Stimulated activated CD8-positive, alpha-beta memory T cell treated with anti-CD3 and anti-CD28 coated beads, Interleukin-4, amount 100 ng/mL, for 24 hours (primary cell): ENCODE results near the gene MTA3.
"Not testable (repeated sequence)": the region's sequence is repeated elsewhere in the genome, so short reads cannot be mapped to it uniquely, and the experiment has no call there.

ENCODE experiments used
- DNase-seq: peaks from one replicate; pipeline ENCODE4 v3.0.0-alpha.2; 2020; ENCODE audit warnings: low read depth

Gene MTA3

DNA sequence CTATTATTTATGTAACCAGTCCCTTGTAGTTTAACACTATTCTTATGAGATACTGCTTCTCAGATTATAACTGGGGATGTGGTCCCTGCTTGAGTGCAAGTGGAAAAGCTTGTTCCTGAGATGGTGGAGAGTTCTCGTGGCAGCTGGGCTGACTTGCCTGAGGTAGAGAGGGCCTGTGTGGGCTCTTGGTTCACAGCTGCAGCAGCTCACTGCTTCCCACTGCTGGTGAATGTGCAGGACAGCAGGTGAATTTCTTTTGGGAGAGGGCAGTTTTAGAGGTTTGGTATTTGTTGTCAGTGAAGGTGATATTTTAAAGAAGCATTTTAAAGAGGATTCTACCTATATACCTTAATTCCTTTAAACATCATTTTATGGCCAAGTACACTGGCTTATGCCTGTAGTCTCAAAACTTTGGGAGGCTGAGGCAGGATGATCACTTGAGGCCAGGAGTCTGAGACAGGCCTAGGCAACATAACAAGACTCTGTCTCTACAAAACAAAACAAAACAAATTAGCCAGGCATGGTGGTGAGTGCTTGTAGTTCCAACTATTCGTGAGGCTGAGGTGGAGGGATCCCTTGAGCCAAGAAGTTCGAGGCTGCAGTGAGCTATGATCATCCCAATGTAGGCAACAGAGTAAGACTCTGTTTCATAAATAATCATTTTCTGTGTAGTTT is 94.8 kb downstream of the MTA3 start:
- peak; percentile 37 for DNase-seq

DNA sequence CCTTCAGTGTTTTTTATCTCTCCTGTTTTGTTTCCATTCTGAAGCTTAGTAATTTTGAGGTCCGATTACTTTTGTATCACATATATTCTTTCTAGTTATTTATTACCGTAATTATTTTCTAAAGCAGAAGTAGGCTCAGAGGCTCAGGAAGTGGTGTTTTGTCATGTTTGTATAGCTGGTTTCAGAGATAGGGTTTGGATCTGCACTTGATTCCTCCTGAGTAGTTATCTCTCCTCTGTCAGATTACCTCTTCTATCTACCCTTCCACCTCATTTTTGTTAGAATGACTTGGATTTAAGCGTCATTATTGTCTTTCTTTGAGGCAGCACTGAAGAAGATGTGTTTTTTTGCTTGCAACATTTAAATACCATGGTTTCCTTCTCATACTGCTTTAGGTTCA is 95.4 kb downstream of the MTA3 start:
- DNase-seq: no peak

DNA sequence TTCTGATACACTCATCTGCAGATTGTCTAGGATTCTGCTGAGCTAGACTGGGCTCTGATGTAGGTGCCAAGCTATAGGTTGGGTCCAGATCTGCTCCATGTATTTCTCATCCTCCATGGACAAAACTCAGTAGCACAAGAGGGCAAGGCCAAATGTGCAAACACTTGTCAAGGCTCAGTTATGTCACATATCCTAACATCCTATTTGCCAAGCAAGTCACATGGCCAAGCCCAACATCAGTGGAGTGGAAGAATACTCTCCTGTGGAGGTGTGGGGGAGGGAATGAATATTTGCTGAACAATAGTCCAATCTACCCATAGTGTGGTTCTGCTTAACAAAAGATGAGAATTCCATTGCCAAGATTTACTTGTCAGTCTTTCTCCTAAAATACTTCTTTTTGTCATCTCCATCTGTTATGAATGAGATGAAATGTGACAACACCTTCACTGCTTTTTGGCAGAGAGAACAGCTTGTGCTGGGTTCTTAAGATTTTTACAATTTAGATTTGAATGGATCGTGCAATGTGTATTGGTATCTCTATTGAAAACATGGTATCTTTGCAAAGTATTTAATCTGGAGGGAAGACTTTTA is 105.7 kb downstream of the MTA3 start:
- DNase-seq: no peak

DNA sequence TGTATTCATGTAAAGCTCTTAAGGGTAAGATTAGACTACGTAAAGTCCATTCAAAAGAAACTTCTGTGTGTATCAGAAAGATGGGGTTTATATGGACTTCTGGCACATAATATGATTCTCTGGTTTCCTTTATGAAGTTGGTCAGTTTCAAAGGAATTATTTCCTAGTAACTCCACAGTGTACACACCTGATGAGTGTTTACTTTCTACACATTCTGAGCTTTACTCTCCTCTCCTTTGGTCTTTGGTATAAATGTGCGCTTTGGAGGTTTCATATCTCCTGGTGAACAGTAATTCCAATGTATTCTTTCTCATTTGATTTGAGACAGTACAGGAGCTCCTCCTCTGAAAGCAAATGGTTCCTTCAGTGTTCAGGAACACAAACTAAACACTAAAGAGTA is 107.4 kb downstream of the MTA3 start:
- no peak for DNase-seq

DNA sequence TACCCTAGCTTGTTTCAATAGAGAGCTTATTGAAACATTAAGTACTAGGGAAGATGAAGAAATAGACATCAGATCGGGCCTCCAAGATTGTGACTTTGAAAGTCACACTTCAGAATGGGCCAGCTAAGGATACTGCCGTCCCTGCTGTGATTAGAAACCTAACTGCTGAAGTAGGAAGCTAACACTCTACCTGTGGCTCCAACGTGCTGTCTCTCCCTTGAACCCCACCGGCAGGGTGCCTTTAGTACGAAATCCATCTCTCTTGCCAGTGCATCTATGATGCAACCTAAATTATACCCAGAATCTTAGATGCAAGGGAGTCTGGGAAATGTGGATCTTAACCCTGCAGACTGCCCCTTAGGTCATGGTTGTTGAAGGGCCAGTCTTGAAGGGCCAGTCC is 116.9 kb downstream of the MTA3 start:
- no peak for DNase-seq

DNA sequence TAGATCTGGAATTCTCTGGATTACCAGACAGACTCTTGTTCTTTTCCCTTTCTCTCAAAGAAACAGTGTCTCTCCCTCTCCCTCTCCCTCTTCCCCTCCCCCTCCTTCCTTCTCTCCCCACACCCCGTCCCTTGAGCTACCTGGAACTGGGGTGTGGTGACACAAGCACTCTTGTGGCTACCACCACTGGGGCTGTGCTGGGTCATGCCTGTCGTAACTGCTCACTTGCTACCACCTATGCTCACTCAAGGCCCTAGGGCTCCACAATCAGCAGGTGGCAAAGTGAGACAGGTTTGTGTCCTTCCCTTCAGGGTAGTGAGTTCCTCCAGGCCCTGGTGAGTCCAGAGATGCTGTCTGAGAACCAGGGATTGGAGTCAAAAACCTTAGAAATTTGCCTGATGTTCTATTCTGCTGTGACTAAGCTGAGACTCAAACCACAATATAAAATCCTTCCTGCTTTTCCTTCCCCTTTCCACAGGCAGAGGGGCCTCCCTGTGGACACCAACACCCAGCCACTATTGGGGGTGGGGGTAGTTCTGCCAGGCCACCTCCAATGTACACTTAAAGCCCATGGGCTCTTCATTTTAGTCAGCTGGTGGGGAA is 124.7 kb downstream of the MTA3 start:
- DNase-seq: no peak

DNA sequence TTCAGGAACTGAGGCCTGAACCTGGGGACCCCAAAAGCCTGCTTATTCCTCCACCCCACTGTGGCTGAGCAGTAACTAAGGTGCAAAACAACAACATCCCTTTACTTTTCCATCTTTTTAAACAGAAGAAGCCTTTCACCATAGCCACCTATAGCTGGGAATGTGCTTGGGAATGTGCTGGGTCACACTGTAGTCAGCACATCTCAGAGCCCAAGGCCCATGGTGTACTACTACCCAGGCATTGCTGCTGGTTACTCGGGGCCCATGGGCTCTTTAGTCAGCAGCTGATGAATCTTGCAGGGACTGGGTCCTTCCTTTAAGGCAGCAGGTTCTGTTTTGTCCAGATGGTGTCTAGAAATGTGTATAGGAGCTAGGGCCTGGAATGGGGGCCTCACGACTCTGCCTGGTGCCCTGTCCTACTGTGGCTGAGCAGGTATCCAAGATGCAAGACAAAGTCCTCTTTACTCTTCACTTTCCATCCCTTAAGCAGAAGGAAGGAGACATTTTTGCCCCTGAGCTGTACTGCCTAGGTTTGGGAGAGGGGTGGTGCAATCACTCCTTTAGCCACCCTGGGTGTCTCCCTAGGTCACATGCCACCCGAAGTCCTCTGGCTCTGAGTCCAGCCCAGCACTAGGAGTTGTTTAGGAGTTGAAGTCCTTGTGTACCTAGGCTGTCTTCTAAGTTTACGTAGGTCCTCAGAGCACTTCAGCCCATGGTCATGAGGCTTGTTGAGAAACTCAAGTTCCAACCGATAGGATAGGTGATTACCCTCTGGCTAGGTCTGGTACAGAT is 125.5 kb downstream of the MTA3 start:
- no peak for DNase-seq

DNA sequence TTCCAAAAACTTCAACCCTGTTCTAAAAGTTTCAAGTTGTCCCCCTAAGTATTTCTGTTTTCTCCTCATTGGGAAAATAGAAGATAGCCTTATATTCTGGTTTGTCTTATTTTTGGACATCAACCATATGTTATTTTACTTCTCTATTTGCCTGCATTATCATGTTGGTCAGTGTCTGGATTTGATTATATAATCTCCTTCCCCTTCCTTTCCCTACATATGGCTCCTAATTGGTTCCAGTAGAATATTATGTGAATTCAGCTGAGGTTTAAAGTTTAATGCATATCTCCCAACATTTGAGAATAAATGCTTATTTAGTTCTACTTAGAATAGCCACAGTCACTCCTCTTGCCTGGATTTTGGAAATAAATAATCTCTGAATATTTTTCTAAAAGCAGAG is 128.6 kb downstream of the MTA3 start:
- DNase-seq: no peak

DNA sequence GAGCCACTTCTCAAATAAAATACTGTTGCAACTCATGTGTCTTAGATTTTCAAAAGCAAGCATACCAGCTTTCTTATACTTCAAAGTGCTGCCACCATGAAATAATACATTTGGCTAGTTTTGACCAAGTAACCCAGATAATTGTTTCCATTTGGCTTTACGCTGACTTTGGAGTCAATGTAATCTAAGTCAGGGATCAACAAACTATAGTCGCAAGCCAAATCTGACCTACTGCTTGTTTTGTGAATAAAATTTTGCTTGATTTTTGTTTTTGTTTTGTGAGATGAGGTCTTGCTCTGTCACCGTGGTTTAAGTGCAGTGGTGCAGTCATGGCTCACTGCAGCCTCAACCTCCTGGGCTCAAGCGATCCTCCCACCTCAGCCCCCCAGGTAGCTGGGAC is 130.5 kb downstream of the MTA3 start:
- no peak for DNase-seq

DNA sequence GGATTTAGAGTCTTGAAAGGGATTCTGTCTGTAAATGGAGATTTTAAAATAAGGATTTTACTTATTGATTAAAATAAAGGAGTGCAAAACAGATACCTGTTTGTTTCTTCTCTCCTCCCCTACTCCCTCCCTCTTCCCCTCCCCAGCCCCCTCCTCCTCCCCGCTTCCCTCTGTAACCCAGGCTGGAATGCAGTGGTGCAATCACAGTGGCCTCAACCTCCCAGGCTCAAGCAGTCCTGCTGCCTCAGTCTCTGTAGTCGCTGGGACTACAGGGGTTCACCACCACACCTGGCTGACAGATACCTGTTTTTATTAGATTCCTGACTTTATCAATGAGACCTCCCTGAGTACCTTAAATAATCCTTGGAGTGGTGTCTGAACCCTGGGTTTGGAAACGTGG is 138.4 kb downstream of the MTA3 start:
- no peak for DNase-seq

DNA sequence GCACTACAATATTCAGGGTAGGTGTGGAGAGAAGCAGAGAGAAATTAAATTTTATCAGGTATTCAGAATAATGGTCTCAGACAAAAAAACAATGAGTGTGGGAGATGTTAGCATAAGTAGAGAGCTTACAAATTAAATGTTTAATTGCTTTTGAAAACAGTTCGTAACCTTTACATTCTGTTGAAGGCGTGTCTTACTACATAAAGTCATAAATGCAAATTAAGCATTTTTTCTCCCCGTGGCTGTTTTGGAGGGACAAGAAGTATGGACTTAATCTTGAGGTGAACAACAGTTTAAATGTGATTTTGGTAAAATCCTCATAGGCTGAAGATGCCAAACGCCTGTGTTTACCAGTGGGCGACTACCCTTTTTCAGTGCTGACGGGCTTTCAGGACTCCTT is 139.7 kb downstream of the MTA3 start:
- no peak for DNase-seq

DNA sequence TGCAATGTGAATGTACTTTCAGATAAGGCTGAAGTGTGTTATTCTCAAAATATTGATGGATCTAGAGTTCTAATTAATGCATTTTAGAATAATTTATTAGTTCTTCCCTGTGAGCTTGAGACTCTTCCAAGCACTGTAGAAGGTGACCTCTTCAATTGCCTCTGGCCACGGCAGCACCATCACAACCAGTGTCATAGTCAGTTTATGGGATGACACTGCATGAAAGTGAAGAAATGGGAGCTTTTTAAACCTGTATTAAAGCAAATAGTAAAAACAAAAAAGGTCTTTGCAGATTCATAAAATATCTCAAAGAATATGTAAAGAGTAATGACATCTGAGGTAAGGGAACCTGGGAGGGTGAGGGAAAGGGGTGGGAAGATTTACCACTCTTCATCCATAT is 143.5 kb downstream of the MTA3 start:
- no peak for DNase-seq

DNA sequence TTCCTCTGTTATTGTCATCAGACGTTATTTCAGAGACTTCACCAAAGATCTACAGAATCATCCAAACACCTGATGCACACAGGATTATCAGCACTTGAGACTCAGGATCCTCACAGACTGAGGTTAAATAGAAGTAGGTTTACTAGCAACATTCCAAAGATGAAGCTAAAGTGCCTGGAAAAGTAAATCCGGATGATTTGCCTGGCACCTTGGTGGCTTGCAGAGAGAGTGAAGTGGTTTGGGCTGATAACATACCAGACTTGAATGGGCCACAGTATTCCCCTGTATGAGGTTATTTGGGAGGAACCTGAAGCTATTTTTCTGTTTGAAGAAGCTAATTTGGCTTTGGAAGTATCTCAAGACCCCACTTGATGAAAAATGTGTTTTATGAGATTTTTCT is 144.5 kb downstream of the MTA3 start:
- no peak for DNase-seq

DNA sequence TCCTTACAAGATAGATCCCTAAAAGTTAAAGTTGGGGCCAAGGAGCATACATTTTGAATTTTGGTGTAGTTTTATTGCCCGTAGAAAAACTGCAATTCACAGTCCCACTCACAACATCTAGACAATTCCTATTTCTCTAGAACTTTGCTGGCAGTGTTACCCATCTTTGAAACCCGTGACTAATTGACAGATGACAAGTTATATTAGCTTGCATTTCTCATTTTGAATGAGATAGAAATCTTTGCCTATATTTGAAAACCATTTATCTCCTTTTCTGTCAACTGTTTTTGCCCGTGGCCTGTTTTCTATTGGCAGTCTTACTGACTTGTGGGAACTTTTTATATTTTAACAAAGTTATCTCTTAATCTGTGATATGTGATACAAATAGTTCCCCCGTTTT is 145.5 kb downstream of the MTA3 start:
- no peak for DNase-seq

DNA sequence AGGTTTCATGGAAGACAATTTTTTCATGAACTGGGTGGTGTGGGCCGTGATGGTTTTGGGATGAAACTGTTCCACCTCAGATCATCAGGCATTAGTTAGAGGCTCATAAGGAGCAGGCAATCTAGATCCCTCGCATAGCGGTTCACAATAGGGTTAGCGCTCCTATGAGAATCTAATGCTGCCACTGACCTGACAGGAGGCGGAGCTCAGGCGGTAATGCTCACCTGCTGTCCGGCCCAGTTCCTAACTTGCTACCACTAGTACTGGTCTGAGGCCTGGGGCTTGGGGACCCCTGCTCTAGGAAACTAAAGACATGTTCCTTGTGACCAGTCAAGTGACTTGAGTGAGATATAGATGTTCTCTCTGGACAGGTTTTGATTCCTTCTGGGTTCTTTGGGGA is 146.3 kb downstream of the MTA3 start:
- no peak for DNase-seq

DNA sequence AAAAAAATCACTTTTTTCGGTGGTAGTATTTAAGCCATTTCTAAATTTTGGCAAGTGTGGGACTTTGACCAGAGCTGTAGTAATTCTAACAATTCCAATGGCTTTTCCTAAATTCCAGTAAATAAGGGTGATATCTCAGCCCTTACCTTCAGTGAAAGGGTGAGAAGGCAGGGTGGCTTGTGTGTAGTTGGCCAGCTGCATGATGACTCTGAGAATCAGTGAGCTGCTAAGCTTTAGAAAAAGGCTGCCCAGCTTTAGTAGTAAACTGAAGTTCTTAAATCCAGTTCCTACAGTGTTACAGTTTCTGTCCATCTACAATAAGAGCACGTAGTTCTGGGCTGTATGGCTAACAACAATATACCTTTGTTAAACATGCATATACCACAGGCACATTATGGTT is 153.5 kb downstream of the MTA3 start:
- DNase-seq: no peak

DNA sequence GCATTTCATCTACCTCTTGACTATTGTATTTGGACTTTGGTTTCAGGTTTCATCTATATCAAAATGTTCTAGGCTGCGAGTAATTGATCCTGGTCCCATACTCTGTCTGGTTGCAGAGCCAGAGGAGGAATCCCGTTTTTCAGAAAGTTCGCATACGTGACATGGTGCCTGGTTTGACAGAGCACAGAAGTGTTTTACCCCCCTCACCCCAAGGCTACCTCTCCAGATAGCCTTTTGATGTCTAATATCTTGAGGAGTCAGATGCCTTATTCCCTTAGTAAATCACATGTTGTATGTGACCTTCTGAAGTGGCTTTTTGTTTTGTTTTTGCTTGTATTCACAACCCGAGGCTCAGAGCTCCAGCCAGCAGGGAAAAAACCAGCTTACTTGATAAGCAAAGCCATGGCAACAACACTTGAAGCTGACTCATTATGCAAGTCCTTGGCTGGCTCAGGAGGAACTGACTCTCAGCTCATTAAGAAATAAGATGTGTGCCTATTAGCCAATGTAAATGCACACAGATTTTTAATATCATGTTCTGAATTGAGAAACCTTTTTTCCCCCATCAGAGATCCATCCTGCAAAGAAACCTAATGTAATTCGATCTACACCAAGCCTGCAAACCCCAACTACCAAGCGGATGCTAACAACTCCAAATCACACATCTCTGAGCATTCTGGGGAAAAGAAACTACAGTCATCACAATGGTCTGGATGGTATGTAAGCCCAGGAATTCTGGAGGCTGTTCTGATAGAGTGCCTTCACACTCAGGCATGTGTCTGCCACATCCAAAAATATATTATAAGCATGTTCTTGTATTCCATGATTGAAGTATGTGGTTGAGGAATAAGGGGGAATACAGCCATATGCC is 154.1 kb downstream of the MTA3 start:
- no peak for DNase-seq

DNA sequence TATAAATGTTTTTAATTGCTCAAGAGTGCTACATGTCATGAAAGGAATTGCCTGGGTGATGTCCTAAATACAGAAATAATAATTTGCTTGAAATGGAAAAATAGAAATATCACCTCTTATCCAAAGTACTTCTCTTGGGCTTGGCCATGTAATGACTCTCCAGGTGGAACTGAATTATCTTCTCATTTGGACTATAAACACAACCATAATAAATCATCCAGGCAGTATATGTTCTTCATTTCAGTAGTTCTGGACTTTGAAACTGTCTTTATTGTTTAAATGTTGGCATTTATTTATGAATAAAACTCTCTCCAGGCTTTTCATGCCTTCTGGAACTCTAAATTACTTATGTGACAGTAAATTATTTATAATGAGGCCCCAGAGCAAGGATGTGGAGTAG is 155.0 kb downstream of the MTA3 start:
- DNase-seq: no peak

DNA sequence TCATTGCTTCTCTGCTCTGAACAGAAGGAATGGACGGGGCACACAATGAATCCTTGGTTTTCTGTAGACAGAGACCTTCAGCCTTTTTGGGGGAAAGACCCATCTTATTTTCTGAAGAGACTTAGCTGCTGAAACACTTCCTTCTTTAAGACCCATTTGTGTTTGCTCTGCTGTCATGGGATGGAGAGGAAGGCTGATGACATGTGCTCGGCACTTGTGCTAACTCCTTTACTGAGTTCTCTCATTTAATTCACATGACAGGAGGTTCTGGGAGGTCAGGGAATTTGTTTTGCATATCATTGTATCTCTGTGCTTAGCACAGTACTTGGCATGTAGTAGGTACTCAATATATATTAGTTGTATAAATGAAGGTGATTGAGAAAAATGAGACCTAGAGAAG is 156.5 kb downstream of the MTA3 start:
- no peak for DNase-seq

DNA sequence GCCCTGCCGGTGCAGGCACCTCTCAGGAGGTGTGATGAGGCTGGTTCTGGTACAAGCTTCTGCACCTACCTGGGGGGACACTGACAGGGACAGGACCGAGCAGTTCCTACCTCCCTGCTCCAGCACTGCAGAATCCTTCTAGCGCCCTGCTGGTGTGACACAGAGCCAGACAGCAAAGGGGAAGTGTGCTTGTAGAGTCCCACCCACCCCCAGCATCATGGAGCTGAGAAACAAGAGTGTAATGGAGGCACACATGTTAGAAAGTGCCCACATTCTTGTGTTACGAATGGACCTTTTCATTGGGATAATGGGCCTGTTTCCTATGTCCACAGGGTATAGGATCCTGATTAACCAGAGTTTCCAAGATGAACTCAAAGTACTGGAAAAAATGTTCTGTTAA is 157.2 kb downstream of the MTA3 start:
- DNase-seq: no peak

DNA sequence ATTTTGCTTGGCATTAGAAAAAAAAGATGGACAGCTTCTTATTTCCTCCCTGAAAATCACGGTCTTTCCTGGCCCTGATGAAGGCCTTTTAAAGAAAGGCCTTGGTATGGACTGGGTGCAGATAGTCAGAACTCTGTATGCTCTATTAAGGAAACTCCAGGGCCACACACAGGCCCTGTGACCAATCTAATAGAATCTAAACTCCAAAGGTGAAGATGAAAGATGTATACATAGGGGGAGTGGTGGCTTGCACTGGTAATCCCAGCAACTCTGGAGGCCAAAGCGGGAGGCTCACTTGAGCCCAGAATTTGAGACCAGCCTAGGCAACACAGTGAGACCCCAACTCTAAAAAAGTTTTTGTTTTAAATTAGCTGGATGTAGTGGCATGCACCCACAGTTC is 158.2 kb downstream of the MTA3 start:
- no peak for DNase-seq

DNA sequence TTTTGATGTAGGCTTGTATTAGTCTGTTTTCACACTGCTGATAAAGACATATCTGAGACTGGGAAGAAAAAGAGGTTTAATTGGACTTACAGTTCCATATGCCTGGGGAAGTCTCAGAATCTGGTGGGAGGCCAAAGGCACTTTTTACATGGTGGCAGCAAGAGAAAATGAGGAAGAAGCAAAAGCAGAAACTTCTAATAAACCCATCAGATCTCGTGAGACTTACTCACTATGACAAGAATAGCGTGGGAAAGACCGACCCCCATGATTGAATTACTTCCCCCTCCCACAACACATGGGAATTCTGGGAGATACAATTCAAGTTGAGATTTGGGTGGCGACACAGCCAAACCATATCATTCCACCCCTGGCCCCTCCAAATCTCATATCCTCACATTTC is 162.9 kb downstream of the MTA3 start:
- not testable (repeated sequence) for DNase-seq
